HG03354 (cell line): ENCODE measurements around the gene ATG101.
"Not testable (repeated sequence)": the region's sequence is repeated elsewhere in the genome, so short reads cannot be mapped to it uniquely, and the experiment has no call there.

ENCODE experiments used
- ATAC-seq: cut with Tn5 transposase; IDR thresholded peaks from one replicate; pipeline ENCODE4 v1.9.1; 2021; ENCODE audit warnings: mild to moderate bottlenecking; ENCODE audit not compliant: unreplicated experiment, poor library complexity, severe bottlenecking

The ATG101 gene

GRCh38 chr12:52091061-52091460 is 21.3 kb downstream of the ATG101 start:
- ATAC-seq, result no peak

GRCh38 chr12:52091869-52092268 is 22.1 kb downstream of the ATG101 start:
- ATAC-seq, result no peak

GRCh38 chr12:52093346-52093745 is 23.6 kb downstream of the ATG101 start:
- no peak for ATAC-seq

- no peak for ATAC-seq
Measured at GRCh38 chr12:52096332-52097044, 26.7 kb downstream of the ATG101 start.

DNA sequence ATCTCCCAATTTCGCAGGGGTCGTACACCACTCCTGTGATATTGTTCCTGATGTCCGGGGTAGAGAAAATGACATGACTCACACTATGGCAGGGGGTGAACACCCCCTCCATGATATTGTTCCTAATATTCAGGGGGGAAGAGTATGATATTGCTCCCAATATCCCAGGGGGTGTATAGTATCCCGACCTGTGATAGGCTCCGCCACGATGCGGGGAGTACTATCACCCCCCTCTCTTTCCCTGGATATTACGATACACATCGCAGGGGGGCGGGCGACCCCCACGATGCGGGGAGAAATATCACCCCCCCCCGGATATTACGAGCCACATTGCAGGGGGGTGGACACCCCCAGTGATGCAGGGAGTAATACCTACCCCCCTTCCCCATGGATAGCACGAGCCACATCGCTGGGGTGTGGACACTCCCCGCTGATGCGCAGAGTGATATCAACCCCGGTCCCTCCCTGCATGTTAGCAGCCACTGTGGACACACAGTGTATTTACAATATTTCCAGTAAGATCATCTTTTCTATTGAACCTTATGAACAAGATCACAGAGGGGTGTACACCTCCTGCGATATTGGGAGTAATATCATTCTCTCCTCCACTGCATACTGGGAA is 27.4 kb downstream of the ATG101 start:
- ATAC-seq, result no peak

DNA sequence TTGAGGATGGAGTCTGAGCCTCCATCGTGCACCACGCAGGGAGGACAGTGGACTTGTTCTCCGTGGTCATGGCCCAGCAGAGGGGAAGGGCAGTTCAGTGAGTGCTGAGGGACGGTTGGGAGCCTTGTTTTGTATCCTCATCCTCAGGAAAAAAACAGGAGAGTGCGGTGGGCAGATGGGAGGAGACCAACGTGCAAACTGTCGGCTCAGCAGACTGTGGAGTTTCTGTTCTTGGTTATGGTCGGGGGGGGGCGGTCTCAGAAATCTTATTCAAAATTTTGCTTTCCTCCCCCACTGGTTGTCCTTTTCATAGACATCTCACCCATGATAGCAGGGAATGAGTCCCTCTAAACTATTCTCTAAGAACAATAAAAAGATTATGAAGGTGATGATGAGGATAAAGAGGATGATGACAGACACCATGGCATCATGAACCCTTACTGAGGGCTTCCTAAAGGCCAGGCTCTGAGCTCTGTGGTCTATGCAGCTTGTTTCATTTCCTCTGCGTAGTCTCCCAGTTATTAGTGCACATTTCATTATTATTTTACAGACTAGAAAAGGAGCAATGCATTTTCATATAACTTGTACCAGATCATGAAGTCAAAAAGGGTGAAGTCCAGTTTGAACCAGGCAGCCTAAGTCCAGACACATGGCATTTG is 34.8 kb downstream of the ATG101 start:
- ATAC-seq, result not testable (repeated sequence)

DNA sequence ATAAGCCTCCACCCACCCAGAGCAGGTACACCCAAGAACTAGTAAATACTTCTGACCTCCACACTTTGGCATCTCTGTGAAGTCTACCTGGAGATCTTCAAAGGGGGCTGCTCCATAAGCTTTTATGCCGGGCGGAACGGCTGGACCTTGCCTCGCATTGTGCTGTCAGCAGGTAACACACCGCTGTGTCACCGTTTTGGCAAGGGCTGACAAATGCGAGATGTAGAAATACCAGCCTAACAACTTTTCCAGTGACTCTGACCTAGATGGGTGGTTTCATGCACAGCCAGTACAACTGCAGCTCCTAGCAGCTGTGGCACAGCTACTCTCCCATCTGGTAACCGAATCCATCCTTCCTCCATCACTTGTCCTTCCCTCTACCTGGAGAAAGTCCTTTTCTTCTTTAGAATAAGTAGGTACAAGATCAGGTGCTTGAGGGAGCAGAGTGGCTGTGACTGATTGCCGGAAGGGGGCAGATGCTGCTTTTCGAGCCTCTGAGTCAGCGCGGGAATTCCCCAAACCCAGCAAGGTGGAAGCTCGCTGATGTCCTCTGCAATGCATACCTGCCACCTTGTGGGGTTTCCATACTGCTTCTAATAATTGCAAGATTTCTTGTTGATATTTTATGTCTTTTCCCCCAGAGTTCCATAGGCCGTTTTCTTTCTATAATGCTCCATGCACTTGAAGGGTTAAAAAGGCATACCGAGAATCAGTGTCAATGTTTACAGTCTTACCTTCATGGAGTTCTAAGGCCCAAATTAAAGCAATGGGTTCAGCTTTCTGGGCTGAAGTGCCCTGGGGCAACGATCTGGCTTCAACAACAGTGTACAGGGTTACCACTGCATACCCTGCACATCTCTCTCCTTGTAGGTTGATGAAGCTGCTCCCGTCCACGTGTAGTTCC is 46.7 kb downstream of the ATG101 start:
- not testable (repeated sequence) for ATAC-seq

DNA sequence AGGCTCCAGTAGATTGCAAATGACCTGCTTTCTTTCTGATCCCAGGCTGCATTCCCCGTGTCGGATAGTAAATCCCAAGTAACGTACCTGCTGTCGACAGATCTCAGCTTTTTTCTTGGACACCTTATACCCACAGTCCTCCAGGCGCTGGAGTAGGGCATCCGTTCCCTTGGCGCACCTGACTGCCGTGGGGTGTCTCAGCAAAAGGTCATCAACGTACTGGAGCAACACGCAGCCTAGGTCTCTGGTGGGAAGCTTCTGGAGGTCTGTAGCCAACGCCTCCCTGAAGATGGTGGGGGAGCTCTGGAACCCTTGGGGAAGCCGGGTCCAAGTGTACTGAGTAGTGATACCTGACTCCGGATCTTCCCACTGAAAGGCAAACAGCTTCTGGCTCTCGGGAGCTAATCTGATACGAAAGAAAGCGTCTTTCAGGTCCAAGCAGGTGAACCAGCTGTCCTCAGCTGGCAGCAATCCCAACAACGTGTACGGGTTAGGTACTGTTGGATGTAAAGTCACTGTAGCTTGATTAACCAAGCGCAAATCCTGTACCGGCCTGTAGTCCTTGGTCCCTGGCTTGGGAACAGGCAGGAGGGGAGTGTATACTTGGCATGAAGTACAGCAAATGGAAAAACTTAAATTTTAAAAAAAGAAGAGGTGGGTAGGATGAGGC is 48.2 kb downstream of the ATG101 start:
- ATAC-seq, result not testable (repeated sequence)

- ATAC-seq, result peak; percentile 28
Measured at GRCh38 chr12:52119398-52120254, 49.8 kb downstream of the ATG101 start.

GRCh38 chr12:52120951-52121823 is 51.4 kb downstream of the ATG101 start:
- ATAC-seq, result no peak

- ATAC-seq, result no peak
Measured at GRCh38 chr12:52121824-52122539, 52.2 kb downstream of the ATG101 start.

- ATAC-seq, result no peak
Measured at GRCh38 chr12:52122540-52122871, 52.7 kb downstream of the ATG101 start.

GRCh38 chr12:52122904-52123303 is 53.1 kb downstream of the ATG101 start:
- no peak for ATAC-seq

- no peak for ATAC-seq
Measured at GRCh38 chr12:52123487-52124186, 53.9 kb downstream of the ATG101 start.

- no peak for ATAC-seq
Measured at GRCh38 chr12:52125476-52125900, 55.7 kb downstream of the ATG101 start.

DNA sequence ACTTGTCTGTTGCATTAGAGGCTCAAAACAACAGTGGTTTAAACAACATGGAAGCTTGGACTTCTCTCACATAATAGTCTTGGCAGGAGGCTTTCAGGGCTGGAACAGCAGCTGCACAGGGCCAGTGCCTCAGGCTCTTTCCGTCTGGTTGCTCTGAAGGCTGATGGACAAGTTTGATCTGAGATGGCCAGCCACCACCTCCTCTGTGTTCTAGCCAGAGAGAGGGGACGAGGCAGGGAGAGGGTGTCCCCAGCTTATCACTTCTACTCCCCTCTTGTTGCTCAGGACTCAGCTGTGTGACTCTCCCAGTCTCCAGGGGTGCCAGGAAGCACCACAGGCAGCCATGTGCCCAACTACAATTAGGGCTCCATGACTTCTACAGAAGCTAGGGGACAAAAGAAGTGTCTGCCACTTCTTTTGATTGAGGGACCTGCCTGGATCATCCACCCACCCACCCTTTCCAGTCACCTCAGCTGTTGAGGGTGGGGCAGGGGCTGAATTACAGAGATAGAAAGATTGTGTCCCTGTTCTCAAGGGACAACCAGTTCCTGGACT is 56.3 kb downstream of the ATG101 start:
- ATAC-seq, result no peak
